ENCODE results near the gene DHX8. TPM values are rescaled to one million over a fixed set of nuclear protein-coding genes. Genes with fewer than 3 reads are reported as not detected.

Gene DHX8
- total RNA-seq, 2 experiments from 2014 or later: 37.0 to 48.3 TPM

DNA sequence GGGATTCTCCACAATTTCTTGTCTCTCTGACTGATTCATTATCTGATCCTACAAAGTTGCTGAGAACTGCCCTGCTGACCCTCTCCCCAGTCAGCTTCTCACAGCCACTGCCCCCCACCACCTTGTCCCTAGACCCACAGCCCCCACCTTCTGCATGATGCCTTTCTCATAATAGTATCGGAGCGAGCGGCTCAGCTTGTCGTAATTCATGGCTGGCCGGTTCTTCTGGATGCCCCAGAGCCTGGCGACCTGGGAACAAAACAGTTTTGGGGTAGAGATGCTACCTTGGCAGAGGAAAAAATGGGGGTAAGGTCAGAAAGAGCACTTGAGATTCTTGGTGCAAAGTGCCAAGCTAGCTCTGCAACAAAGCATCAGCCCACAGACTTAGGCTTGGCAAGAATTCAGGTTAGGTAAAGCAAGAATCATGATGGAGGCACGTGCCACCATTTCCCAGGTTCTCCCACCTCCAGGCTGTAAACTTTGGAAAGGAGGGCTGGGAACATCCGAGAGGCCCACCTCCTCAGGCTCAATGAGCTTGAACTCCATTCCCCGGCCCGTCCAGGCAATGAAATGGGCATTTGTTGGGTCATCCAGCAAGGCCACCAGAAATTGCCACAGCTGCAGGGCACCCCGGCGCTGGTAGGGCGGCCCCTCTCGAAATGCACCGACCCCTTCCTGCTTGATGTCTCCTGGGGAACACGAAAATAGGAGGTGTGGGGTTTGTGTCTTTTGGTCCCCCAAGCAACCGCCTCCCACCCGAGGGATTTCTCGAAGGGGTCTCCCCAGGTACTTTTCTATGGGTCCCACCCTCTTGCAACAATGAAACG lies 45.4 kb downstream of the DHX8 start:
- DNase-seq (ENCODE audit: low spot score): no peak
- no peak overlapping the region for H3K4me3 ChIP-seq (ENCODE audit: low read depth, low read length, poor library complexity, severe bottlenecking)
- ChIA-PET CTCF (ENCODE audit: unreplicated experiment) (no interaction called here), POLR2A (no interaction called here)
- no peaks in the 10 kb centered on the region for H3K9me3 ChIP-seq (ENCODE audit: low read length)
- TF ChIP-seq, protein P1, sequence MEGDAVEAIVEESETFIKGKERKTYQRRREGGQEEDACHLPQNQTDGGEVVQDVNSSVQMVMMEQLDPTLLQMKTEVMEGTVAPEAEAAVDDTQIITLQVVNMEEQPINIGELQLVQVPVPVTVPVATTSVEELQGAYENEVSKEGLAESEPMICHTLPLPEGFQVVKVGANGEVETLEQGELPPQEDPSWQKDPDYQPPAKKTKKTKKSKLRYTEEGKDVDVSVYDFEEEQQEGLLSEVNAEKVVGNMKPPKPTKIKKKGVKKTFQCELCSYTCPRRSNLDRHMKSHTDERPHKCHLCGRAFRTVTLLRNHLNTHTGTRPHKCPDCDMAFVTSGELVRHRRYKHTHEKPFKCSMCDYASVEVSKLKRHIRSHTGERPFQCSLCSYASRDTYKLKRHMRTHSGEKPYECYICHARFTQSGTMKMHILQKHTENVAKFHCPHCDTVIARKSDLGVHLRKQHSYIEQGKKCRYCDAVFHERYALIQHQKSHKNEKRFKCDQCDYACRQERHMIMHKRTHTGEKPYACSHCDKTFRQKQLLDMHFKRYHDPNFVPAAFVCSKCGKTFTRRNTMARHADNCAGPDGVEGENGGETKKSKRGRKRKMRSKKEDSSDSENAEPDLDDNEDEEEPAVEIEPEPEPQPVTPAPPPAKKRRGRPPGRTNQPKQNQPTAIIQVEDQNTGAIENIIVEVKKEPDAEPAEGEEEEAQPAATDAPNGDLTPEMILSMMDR (conservative IDR thresholded peaks at IDR 0.05; ENCODE audit: low read length): no peak
- TF ChIP-seq EZH2phosphoT487 (IDR thresholded peaks at IDR 0.05; ENCODE audit: borderline replicate concordance, low read depth, low read length): no peak
- H2AFZ ChIP-seq (ENCODE audit: low read length): no peak overlapping the region
- no peak overlapping the region for H3K4me2 ChIP-seq (ENCODE audit: low read length)
- H3K4me1 ChIP-seq (ENCODE audit: insufficient read depth, low read length, poor library complexity, severe bottlenecking): no peaks in the 10 kb centered on the region
- no peaks in the 10 kb centered on the region for H3K79me2 ChIP-seq (ENCODE audit: insufficient read depth, low read depth, low read length)
- no peak overlapping the region for H3K27ac ChIP-seq (ENCODE audit: low read depth, low read length, poor library complexity, severe bottlenecking)
- peaks cover 22% of the 10 kb centered on the region; the same call in 1 of the 2 replicates for H3K36me3 ChIP-seq (ENCODE audit: insufficient read depth, low read length)
- no peaks in the 10 kb centered on the region for H3K9me2 ChIP-seq (ENCODE audit: insufficient read depth, low read length)
- intact Hi-C loops (cut with micrococcal nuclease; ENCODE audit: unreplicated experiment): no loop called here
- H4K20me1 ChIP-seq (ENCODE audit: insufficient read depth, low read length): no peaks in the 10 kb centered on the region
- no TSS peak for BruUV-seq (replicated peaks)

DNA sequence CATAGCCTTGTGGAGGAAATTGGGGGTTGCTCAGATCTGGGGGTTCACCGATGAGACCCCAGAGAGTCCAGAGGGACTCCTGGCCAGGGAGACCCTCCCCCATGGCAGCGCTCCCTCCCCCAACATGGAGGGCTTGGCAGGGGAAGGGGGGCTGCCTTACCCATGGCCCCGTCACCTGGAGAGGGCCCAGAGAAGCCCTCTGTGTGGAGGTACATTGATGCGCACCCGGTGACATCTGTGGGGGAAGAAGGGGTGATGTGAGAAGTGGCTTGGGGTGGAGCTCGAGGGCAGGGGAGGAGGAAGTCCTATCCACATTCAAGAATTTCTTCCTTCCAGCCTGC lies 46.1 kb downstream of the DHX8 start:
- POLR2A ChIA-PET: no interaction called here
- no TSS peak for BruUV-seq (replicated peaks)
- CTCF ChIA-PET (ENCODE audit: unreplicated experiment): no interaction called here

More for the DNA sequence above, 46.1 kb downstream of the DHX8 start:
- no peak for DNase-seq (ENCODE audit: low spot score)
- Histone ChIP-seq H2AFZ (ENCODE audit: low read length) (no peak overlapping the region), H3K9me2 (ENCODE audit: insufficient read depth, low read length) (no peaks in the 10 kb centered on the region), H3K9me3 (ENCODE audit: low read length) (no peaks in the 10 kb centered on the region), H3K4me1 (ENCODE audit: insufficient read depth, low read length, poor library complexity, severe bottlenecking) (no peaks in the 10 kb centered on the region), H3K79me2 (ENCODE audit: insufficient read depth, low read depth, low read length) (no peaks in the 10 kb centered on the region), H3K36me3 (ENCODE audit: insufficient read depth, low read length) (peaks cover 16% of the 10 kb centered on the region; the same call in 1 of the 2 replicates), H3K4me3 (ENCODE audit: low read depth, low read length, poor library complexity, severe bottlenecking) (no peak overlapping the region), H3K27ac (ENCODE audit: low read depth, low read length, poor library complexity, severe bottlenecking) (no peak overlapping the region), H4K20me1 (ENCODE audit: insufficient read depth, low read length) (no peaks in the 10 kb centered on the region), H3K4me2 (ENCODE audit: low read length) (no peak overlapping the region)
- TF ChIP-seq, protein P1 (conservative IDR thresholded peaks at IDR 0.05; ENCODE audit: low read length): no peak
- TF ChIP-seq EZH2phosphoT487 (IDR thresholded peaks at IDR 0.05; ENCODE audit: borderline replicate concordance, low read depth, low read length): no peak
- intact Hi-C loops (cut with micrococcal nuclease; ENCODE audit: unreplicated experiment): no loop called here

All from OCI-LY7 (cell line).